NCI-H1930 (cell line): ENCODE measurements around the gene ZNRF1.

Source experiments
- DNase-seq, 2 experiments: peaks; one replicate each; lab custom pipeline; 2025; lab: John Stamatoyannopoulos, UW

The ZNRF1 gene

GRCh38 chr16:75062135-75062975 is 63.5 kb downstream of the ZNRF1 start:
- DNase-seq: no peak

- DNase-seq: no peak
Measured at GRCh38 chr16:75062976-75063346, 64.1 kb downstream of the ZNRF1 start.

- DNase-seq: no peak
Measured at GRCh38 chr16:75063549-75064088, 64.8 kb downstream of the ZNRF1 start.

GRCh38 chr16:75064403-75065148 is 65.8 kb downstream of the ZNRF1 start:
- no peak for DNase-seq

- no peak for DNase-seq
Measured at GRCh38 chr16:75065149-75065505, 66.3 kb downstream of the ZNRF1 start.

GRCh38 chr16:75065521-75066149 is 66.8 kb downstream of the ZNRF1 start:
- DNase-seq: no peak

GRCh38 chr16:75066861-75067447 is 68.1 kb downstream of the ZNRF1 start:
- no peak for DNase-seq

- no peak for DNase-seq
Measured at GRCh38 chr16:75068085-75069031, 69.5 kb downstream of the ZNRF1 start.

GRCh38 chr16:75070012-75070841 is 71.4 kb downstream of the ZNRF1 start:
- DNase-seq: no peak

- no peak for DNase-seq
Measured at GRCh38 chr16:75071621-75072020, 72.8 kb downstream of the ZNRF1 start.

GRCh38 chr16:75072239-75072947 is 73.6 kb downstream of the ZNRF1 start:
- no peak for DNase-seq

- DNase-seq: no peak
Measured at GRCh38 chr16:75073545-75074303, 74.9 kb downstream of the ZNRF1 start.

- no peak for DNase-seq
Measured at GRCh38 chr16:75074304-75074793, 75.5 kb downstream of the ZNRF1 start.

GRCh38 chr16:75074920-75075687 is 76.3 kb downstream of the ZNRF1 start:
- DNase-seq: no peak

GRCh38 chr16:75075688-75076268 is 77.0 kb downstream of the ZNRF1 start:
- DNase-seq: no peak

- DNase-seq: no peak
Measured at GRCh38 chr16:75078886-75079285, 80.1 kb downstream of the ZNRF1 start.

GRCh38 chr16:75079346-75079926 is 80.6 kb downstream of the ZNRF1 start:
- no peak for DNase-seq
